ENCODE data around the gene DNAH9. TPM values are rescaled to one million over a fixed set of nuclear protein-coding genes. Genes with fewer than 3 reads are reported as not detected.

DNAH9 gene
- total RNA-seq, 1 donor from 2014 or later: 0.41 TPM

DNA sequence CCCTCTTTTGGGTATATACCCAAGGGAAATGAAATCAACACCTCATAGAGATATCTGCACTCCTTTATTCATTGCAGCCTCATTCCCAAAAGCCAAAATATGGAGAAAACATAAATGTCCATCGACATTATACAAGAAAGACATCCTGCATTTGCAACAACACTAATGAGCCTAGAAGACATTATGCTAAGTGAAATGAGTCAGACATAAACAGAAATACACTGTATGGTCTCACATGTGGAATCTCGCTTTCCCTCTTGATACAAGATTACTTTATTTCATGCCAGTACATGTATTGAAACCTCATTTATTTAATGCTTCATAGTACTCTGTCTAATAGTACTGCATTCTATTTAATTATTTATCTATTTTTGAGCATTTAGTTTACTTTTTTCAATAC, 241.8 kb downstream of the DNAH9 start:
- DNase-seq: no peak

DNA sequence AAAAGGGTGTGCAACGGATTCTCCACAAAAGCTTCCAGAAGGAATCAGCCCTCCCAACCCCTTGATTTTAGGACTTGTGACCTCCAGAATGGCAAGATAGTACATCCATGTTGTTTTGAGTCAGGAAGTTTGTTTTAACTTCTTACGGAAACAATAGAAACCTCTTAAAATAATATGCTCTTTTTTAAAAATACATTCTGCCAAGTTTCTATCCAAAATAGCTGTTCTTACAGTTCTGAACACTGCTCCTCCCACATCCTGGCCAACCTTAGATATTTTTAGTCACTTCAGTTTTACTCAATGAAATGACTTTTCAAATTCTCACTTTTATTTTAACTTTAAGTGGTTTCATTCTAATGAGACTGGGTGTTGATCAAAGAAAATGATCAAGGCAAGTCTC, 242.6 kb downstream of the DNAH9 start:
- TF ChIP-seq, protein P1, sequence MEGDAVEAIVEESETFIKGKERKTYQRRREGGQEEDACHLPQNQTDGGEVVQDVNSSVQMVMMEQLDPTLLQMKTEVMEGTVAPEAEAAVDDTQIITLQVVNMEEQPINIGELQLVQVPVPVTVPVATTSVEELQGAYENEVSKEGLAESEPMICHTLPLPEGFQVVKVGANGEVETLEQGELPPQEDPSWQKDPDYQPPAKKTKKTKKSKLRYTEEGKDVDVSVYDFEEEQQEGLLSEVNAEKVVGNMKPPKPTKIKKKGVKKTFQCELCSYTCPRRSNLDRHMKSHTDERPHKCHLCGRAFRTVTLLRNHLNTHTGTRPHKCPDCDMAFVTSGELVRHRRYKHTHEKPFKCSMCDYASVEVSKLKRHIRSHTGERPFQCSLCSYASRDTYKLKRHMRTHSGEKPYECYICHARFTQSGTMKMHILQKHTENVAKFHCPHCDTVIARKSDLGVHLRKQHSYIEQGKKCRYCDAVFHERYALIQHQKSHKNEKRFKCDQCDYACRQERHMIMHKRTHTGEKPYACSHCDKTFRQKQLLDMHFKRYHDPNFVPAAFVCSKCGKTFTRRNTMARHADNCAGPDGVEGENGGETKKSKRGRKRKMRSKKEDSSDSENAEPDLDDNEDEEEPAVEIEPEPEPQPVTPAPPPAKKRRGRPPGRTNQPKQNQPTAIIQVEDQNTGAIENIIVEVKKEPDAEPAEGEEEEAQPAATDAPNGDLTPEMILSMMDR (IDR thresholded peaks at IDR 0.05): no peak
- intact Hi-C loops (cut with DNase I): no loop called here
- Histone ChIP-seq H3K27ac (no peak overlapping the region), H3K36me3 (no peaks in the 10 kb centered on the region), H3K9me3 (no peaks in the 10 kb centered on the region), H3K27me3 (no peaks in the 10 kb centered on the region), H3K4me3 (no peak overlapping the region), H3K4me1 (no peaks in the 10 kb centered on the region)
- DNase-seq (no peak), ATAC-seq (no peak)

More for the DNA sequence above, 241.8 kb downstream of the DNAH9 start:
- Histone ChIP-seq H3K27ac (no peak overlapping the region), H3K4me3 (no peak overlapping the region), H3K36me3 (no peaks in the 10 kb centered on the region), H3K9me3 (no peaks in the 10 kb centered on the region), H3K27me3 (no peaks in the 10 kb centered on the region), H3K4me1 (no peaks in the 10 kb centered on the region)
- TF ChIP-seq, protein P1 (IDR thresholded peaks at IDR 0.05): no peak
- ATAC-seq: no peak
- intact Hi-C loops (cut with DNase I): no loop called here

DNA sequence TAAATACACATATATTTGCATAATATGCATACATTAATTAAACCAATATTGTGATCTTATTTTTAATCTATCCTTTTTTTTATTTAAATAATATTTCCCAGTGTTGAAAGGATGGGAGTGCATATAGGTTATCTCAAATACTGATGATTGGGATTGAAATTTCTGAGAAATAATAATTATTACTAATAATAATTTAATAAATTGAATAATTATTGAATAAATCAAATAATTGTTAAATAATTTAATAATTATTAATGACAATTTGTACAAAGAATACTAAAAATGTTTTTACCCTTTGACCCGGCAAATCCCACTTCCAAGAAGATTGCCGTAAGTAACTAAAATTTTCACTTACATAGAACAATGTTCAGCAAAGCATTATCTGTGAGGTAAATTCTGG, 250.1 kb downstream of the DNAH9 start:
- no peak for DNase-seq
- Histone ChIP-seq H3K36me3 (no peaks in the 10 kb centered on the region), H3K4me1 (no peaks in the 10 kb centered on the region), H3K27me3 (no peaks in the 10 kb centered on the region), H3K4me3 (no peak overlapping the region), H3K27ac (no peak overlapping the region), H3K9me3 (no peaks in the 10 kb centered on the region)
- intact Hi-C loops (cut with DNase I): no loop called here
- TF ChIP-seq, protein P1 (IDR thresholded peaks at IDR 0.05): no peak
- ATAC-seq: no peak

DNA sequence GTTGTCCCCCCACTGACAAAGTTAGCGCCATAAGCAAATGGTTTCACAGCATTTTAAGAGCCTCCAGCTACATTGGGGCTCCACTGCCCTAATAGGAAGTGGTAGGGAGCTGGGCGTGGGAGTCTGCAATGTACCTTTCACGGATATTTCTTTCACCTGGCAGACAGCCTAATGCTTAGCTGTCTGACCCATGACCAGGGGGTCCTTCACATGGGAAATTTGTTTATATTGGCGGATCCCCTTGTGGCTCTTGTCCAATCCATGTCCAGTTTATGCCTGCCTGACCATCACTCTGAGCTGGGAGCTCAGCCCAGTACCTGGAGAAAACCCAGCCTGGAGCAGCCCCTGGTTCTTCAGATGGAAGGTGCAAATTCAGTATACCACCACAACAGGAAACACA, 254.0 kb downstream of the DNAH9 start:
- Histone ChIP-seq H3K9me3 (no peaks in the 10 kb centered on the region), H3K27me3 (no peaks in the 10 kb centered on the region), H3K27ac (no peak overlapping the region), H3K36me3 (no peaks in the 10 kb centered on the region), H3K4me1 (no peaks in the 10 kb centered on the region), H3K4me3 (no peak overlapping the region)
- intact Hi-C loops (cut with DNase I): no loop called here
- ATAC-seq: no peak
- TF ChIP-seq, protein P1 (IDR thresholded peaks at IDR 0.05): no peak
- DNase-seq: no peak

DNA sequence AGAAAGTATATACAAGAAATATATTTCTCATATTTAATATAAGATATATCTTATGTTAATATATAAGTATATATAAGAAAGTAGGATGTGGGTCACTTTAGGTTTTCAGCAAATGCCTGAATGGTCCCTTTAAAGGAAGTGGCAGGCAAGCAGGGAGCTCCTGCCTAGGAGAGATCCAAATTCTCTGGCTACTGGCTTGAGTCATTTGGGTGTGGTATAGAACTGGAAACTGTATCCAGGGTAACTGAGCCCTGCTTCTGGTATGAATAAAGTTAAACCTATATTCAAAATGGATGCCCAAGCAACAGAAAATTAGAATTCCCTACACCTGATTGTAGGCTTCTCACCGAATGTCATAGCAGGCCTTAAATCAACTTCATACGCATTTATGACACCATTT, 254.6 kb downstream of the DNAH9 start:
- H3K36me3 ChIP-seq: no peaks in the 10 kb centered on the region
- TF ChIP-seq, protein P1 (IDR thresholded peaks at IDR 0.05): no peak
- ATAC-seq (no peak), DNase-seq (no peak)
- H3K9me3 ChIP-seq: no peaks in the 10 kb centered on the region
- intact Hi-C loops (cut with DNase I): no loop called here
- no peaks in the 10 kb centered on the region for H3K4me1 ChIP-seq
- H3K4me3 ChIP-seq: no peak overlapping the region
- H3K27me3 ChIP-seq: no peaks in the 10 kb centered on the region
- H3K27ac ChIP-seq: no peak overlapping the region
